Adrenal gland (tissue), 19 donors: Measurements from ENCODE around the gene MRPL41. TPM values are rescaled to one million over a fixed set of nuclear protein-coding genes. Genes with fewer than 3 reads are reported as not detected.

ENCODE experiments used
- DNase-seq, 7 donors: peaks; one replicate each; pipeline ENCODE4 v3.0.0-alpha.2; 2019 to 2020
- H3K27ac ChIP-seq, 5 donors: fragments of 200-600 bp; sonication (generic) in 4 of 5; 1 replicate in 3 of 5; 2 replicates in 2 of 5; pipeline versions ENCODE4 v1.5.1 to v1.8.0; 2016 to 2020; ENCODE audit warnings: mild to moderate bottlenecking in 1 of 5
- H3K27me3 ChIP-seq: fragments of 200-600 bp; 2 replicates; pipeline ENCODE4 v1.8.0; 2021
- H3K36me3 ChIP-seq, 2 donors: fragments of 200-600 bp; replicated peaks in 1 of 2; 1 replicate in 1 of 2; 2 replicates in 1 of 2; pipeline versions ENCODE4 v1.5.1 to v1.8.0; 2018 to 2022
- H3K4me1 ChIP-seq, 2 donors: fragments of 200-600 bp; replicated peaks in 1 of 2; 1 replicate in 1 of 2; 2 replicates in 1 of 2; pipeline versions ENCODE4 v1.5.1 to v1.8.0; 2018 to 2021
- H3K4me3 ChIP-seq, 4 donors: fragments of 200-600 bp; sonication (generic) in 3 of 4; one replicate each; pipeline ENCODE4 v1.5.1; 2016 to 2018
- H3K9me3 ChIP-seq, 3 donors: fragments of 200-600 bp; sonication (generic) in 1 of 3; replicated peaks in 1 of 3; 1 replicate in 2 of 3; 2 replicates in 1 of 3; pipeline versions ENCODE4 v1.5.1 to v1.8.0; 2016 to 2021
- POLR2A ChIP-seq, 2 donors: fragments of 450-650 bp; IDR thresholded peaks; one replicate each; pipeline ENCODE4 v1.6.1; 2017; ENCODE audit warnings: antibody characterized with exemption in 2 of 2, mild to moderate bottlenecking in 2 of 2, moderate library complexity in 1 of 2
- WGBS, 4 donors: extraction: QIAGEN DNeasy Blood & Tissue Kit in 2 of 4; methylation state at CpG; one replicate each; pipeline versions ENCODE4 v1.1.5 to v1.1.7; 2013 to 2017; 5-methylcytosine and 5-hydroxymethylcytosine counted together
- intact Hi-C, 2 donors: fragments of 100-400 bp; cut with DNase I; formaldehyde crosslinking; loops; one replicate each; pipeline versions ENCODE4 v1.14.1 to v1.15.0; 2022 to 2023
- long read RNA-seq, 10 donors: library from polyadenylated mRNA in 3 of 10; unstranded in 2 of 10; stranded (forward) in 1 of 10; transcript quantifications; one replicate each; pipeline ENCODE4 v2.0.0 and lab custom pipeline, GENCODE V29; 2021 to 2026
- polyA plus RNA-seq, 3 donors: library from polyadenylated mRNA; stranded (reverse); fragments of 200-250 nt in 2 of 3; fragments of 350-450 nt in 1 of 3; fragmentation: Illumina TruSeq in 1 of 3; extraction: RNeasy Lipid Tissue Mini Kit (QIAGEN cat#74804) in 1 of 3; gene quantifications; one replicate each; pipeline ENCODE4 v1.2.3, GENCODE V29; 2013 to 2014
- total RNA-seq, 9 donors: library from RNA; depleted of rRNA in 4 of 9; stranded (reverse); fragments of >200 nt in 4 of 9; fragments of 120-200 nt in 1 of 9; fragmentation: NEBNext Ultra II Directional in 1 of 9; extraction: Animal tissue kit (Norgen Biotek cat#: 25700) in 1 of 9; gene quantifications; one replicate each; pipeline versions ENCODE4 v1.1.0 to v1.2.4, GENCODE V29; 2013 to 2023
- TF ChIP-seq, protein P1 (sequence below), 6 experiments: fragments of 450-650 bp in 4 of 6; fragments of 200-600 bp in 2 of 6; sonication (generic) in 1 of 6; IDR thresholded peaks; 1 replicate in 5 of 6; 2 replicates in 1 of 6; pipeline versions ENCODE4 v1.5.1 to v1.8.0; 2016 to 2021; ENCODE audit warnings: antibody characterized with exemption in 6 of 6, mild to moderate bottlenecking in 2 of 6, moderate library complexity in 1 of 6
- donor health status: healthy with polysubstance abuse.
- donor health status: Bipolar disorder and iron deficiency.
- donor health status: DM: yes; HTN: yes; CAD: no.
- donor health status: DM: no; HTN: no; CAD: no.
- donor health status: DM: no; HTN: no; CAD: no.
- donor health status: DM: yes; HTN: yes; CAD: no.

The MRPL41 gene
- total RNA-seq, result 100 to 1,000 TPM in 2 of 9 donors, 10 to 100 TPM in 7; 52.2 to 110 (median 80.8) TPM
- 100 to 1,000 TPM in 2 of 3 donors, 1 to 10 TPM in 1; 6.1 to 335 (median 293) TPM for polyA plus RNA-seq
- long read RNA-seq, donor 1, transcript MRPL41-201 (2 exons, 1,262 nt), result major isoform, 175 of 175 reads
- long read RNA-seq, donor 1, partial matches to known transcripts, result 0 of 175 reads
- long read RNA-seq, donor 1, other reads (novel, unspliced or antisense), result 0 of 175 reads
- long read RNA-seq, donor 2, transcript MRPL41-201 (2 exons, 1,262 nt), result major isoform, 98 of 98 reads
- long read RNA-seq, donor 2, partial matches to known transcripts, result 0 of 98 reads
- long read RNA-seq, donor 2, other reads (novel, unspliced or antisense), result 0 of 98 reads
- long read RNA-seq, donor 3, transcript MRPL41-201 (2 exons, 1,262 nt), result major isoform, 110 of 130 reads
- long read RNA-seq, donor 3, partial matches to known transcripts, result 20 of 130 reads
- long read RNA-seq, donor 3, other reads (novel, unspliced or antisense), result 0 of 130 reads
- long read RNA-seq, donor 4, transcript MRPL41-201 (2 exons, 1,262 nt), result major isoform, 249 of 254 reads
- long read RNA-seq, donor 4, partial matches to known transcripts, result 5 of 254 reads
- long read RNA-seq, donor 4, other reads (novel, unspliced or antisense), result 0 of 254 reads
- long read RNA-seq, donor 5, transcript MRPL41-201 (2 exons, 1,262 nt), result major isoform, 120 of 124 reads
- long read RNA-seq, donor 5, partial matches to known transcripts, result 4 of 124 reads
- long read RNA-seq, donor 5, other reads (novel, unspliced or antisense), result 0 of 124 reads
- long read RNA-seq, donor 6, transcript MRPL41-201 (2 exons, 1,262 nt), result major isoform, 184 of 186 reads
- long read RNA-seq, donor 6, partial matches to known transcripts, result 2 of 186 reads
- long read RNA-seq, donor 6, other reads (novel, unspliced or antisense), result 0 of 186 reads
- long read RNA-seq, donor 7, transcript MRPL41-201 (2 exons, 1,262 nt), result major isoform, 69 of 69 reads
- long read RNA-seq, donor 7, partial matches to known transcripts, result 0 of 69 reads
- long read RNA-seq, donor 7, other reads (novel, unspliced or antisense), result 0 of 69 reads
- long read RNA-seq, donor 8, transcript MRPL41-201 (2 exons, 1,262 nt), result major isoform, 147 of 147 reads
- long read RNA-seq, donor 8, partial matches to known transcripts, result 0 of 147 reads
- long read RNA-seq, donor 8, other reads (novel, unspliced or antisense), result 0 of 147 reads
- long read RNA-seq, donor 9, transcript MRPL41-201 (2 exons, 1,262 nt), result major isoform, 74 of 81 reads
- long read RNA-seq, donor 9, partial matches to known transcripts, result 7 of 81 reads
- long read RNA-seq, donor 9, other reads (novel, unspliced or antisense), result 0 of 81 reads
- long read RNA-seq, donor 10, transcript MRPL41-201 (2 exons, 1,262 nt), result major isoform, 73 of 73 reads
- long read RNA-seq, donor 10, partial matches to known transcripts, result 0 of 73 reads
- long read RNA-seq, donor 10, other reads (novel, unspliced or antisense), result 0 of 73 reads

GRCh38 chr9:137551264-137552021 is at the start of gene MRPL41:
MRPL41 (plus strand) TSS chr9:137551879; CDS start chr9:137552082, 203 bp downstream.
- Histone ChIP-seq H3K27ac (peak within 1 kb of the TSS; percentile 63 to 95 (median 85)), H3K4me3 (peak within 1 kb of the TSS; percentile 60 to 83 (median 75)), H3K9me3 (no peaks in the 10 kb centered on the region), H3K4me1 (peaks cover 8 to 19% of the 10 kb centered on the region in 2 donors), H3K27me3 (no peaks in the 10 kb centered on the region), H3K36me3 (peaks cover 0 to 21% of the 10 kb centered on the region in 2 donors)
- intact Hi-C loops, result no loop called here
- peak; percentile 47 to 76 for TF ChIP-seq POLR2A (IDR thresholded peaks at IDR 0.05)
- TF ChIP-seq, protein P1, sequence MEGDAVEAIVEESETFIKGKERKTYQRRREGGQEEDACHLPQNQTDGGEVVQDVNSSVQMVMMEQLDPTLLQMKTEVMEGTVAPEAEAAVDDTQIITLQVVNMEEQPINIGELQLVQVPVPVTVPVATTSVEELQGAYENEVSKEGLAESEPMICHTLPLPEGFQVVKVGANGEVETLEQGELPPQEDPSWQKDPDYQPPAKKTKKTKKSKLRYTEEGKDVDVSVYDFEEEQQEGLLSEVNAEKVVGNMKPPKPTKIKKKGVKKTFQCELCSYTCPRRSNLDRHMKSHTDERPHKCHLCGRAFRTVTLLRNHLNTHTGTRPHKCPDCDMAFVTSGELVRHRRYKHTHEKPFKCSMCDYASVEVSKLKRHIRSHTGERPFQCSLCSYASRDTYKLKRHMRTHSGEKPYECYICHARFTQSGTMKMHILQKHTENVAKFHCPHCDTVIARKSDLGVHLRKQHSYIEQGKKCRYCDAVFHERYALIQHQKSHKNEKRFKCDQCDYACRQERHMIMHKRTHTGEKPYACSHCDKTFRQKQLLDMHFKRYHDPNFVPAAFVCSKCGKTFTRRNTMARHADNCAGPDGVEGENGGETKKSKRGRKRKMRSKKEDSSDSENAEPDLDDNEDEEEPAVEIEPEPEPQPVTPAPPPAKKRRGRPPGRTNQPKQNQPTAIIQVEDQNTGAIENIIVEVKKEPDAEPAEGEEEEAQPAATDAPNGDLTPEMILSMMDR (IDR thresholded peaks at IDR 0.05), result peak in 5 of 6 experiments; percentile 33 to 64 (median 45)
- DNase-seq, result peak; percentile 84 to 95 (median 93)
- WGBS, 4 donors, result 0 to 4% (median 1%) methylated on average over 5 to 91 of the region's 106 CpGs; no CpG with 5 or more reads in 1 of the 4 donors

- no peaks in the 10 kb centered on the region for H3K36me3 ChIP-seq
Observed at GRCh38 chr9:137502008-137502911, 49.4 kb upstream of the MRPL41 start.

GRCh38 chr9:137504432-137504777 is 47.3 kb upstream of the MRPL41 start:
- Histone ChIP-seq H3K4me3 (no peak overlapping the region), H3K27me3 (no peaks in the 10 kb centered on the region), H3K36me3 (no peaks in the 10 kb centered on the region), H3K9me3 (no peaks in the 10 kb centered on the region), H3K4me1 (no peaks in the 10 kb centered on the region), H3K27ac (no peak overlapping the region)
- no peak for TF ChIP-seq POLR2A (IDR thresholded peaks at IDR 0.05)
- TF ChIP-seq, protein P1 (IDR thresholded peaks at IDR 0.05), result no peak
- no peak for DNase-seq
- intact Hi-C loops, result no loop called here
- 92 to 99% (median 94%) methylated on average over 7 of the region's 7 CpGs for WGBS, 4 donors

More at GRCh38 chr9:137502008-137502911, 49.4 kb upstream of the MRPL41 start:
- Histone ChIP-seq H3K27ac (no peak overlapping the region), H3K4me1 (no peaks in the 10 kb centered on the region), H3K9me3 (no peaks in the 10 kb centered on the region), H3K4me3 (no peak overlapping the region), H3K27me3 (no peaks in the 10 kb centered on the region)
- WGBS, 4 donors, result 77 to 88% (median 86%) methylated on average over 30 to 35 of the region's 36 CpGs
- DNase-seq, result no peak
- intact Hi-C loops, result no loop called here
- no peak for TF ChIP-seq POLR2A (IDR thresholded peaks at IDR 0.05)
- TF ChIP-seq, protein P1 (IDR thresholded peaks at IDR 0.05), result no peak
